Liver (tissue), 9 donors: Measurements from ENCODE around the gene ATAD3C. TPM values are rescaled to one million over a fixed set of nuclear protein-coding genes. Genes with fewer than 3 reads are reported as not detected.

ENCODE experiments used
- DNase-seq: peaks from one replicate; pipeline ENCODE4 v3.0.0-alpha.2; 2017; ENCODE audit warnings: low spot score
- H3K27ac ChIP-seq, 2 donors: one replicate each; pipeline ENCODE4 v1.7.0; 2013; ENCODE audit warnings: inconsistent platforms in 2 of 2, low read length in 2 of 2, control low read depth in 1 of 2, low read depth in 1 of 2, mild to moderate bottlenecking in 1 of 2
- H3K27me3 ChIP-seq, 4 donors: one replicate each; pipeline versions ENCODE4 v1.6.1 to v1.7.0; 2013; ENCODE audit warnings: low read length in 3 of 4, inconsistent platforms in 1 of 4, mild to moderate bottlenecking in 1 of 4, moderate library complexity in 1 of 4; ENCODE audit not compliant: control insufficient read depth in 4 of 4, insufficient read depth in 4 of 4
- H3K36me3 ChIP-seq, 4 donors: one replicate each; pipeline versions ENCODE4 v1.6.1 to v1.7.0; 2013; ENCODE audit warnings: low read length in 3 of 4, mild to moderate bottlenecking in 3 of 4, low read depth in 1 of 4, moderate library complexity in 1 of 4; ENCODE audit not compliant: control insufficient read depth in 4 of 4, insufficient read depth in 3 of 4
- H3K4me1 ChIP-seq, 4 donors: one replicate each; pipeline versions ENCODE4 v1.6.1 to v1.7.0; 2013; ENCODE audit warnings: low read length in 3 of 4, mild to moderate bottlenecking in 3 of 4, moderate library complexity in 1 of 4; ENCODE audit not compliant: control insufficient read depth in 4 of 4, insufficient read depth in 4 of 4
- H3K4me3 ChIP-seq, 3 donors: one replicate each; pipeline versions ENCODE4 v1.6.1 to v1.7.0; 2013; ENCODE audit warnings: low read length in 3 of 3, control low read depth in 1 of 3, low read depth in 1 of 3, mild to moderate bottlenecking in 1 of 3
- H3K9ac ChIP-seq, 2 donors: one replicate each; pipeline ENCODE4 v1.7.0; 2013; ENCODE audit warnings: low read length in 2 of 2, mild to moderate bottlenecking in 2 of 2, moderate library complexity in 2 of 2, control low read depth in 1 of 2, low read depth in 1 of 2
- H3K9me3 ChIP-seq, 4 donors: one replicate each; pipeline versions ENCODE4 v1.6.1 to v1.7.0; 2013; ENCODE audit warnings: low read length in 3 of 4; ENCODE audit not compliant: control insufficient read depth in 4 of 4
- EGR1 ChIP-seq, 2 donors: IDR thresholded peaks; 2 replicates each; pipeline ENCODE4 v1.6.1; 2016 to 2018; ENCODE audit warnings: antibody characterized with exemption in 2 of 2, low read depth in 2 of 2
- FOXA1 ChIP-seq: IDR thresholded peaks from 2 replicates; pipeline ENCODE4 v1.6.1; 2016; ENCODE audit warnings: antibody characterized with exemption
- FOXA2 ChIP-seq: IDR thresholded peaks from 2 replicates; pipeline ENCODE4 v1.6.1; 2016; ENCODE audit warnings: antibody characterized with exemption
- GABPA ChIP-seq, 2 donors: IDR thresholded peaks in 1 of 2; conservative IDR thresholded peaks in 1 of 2; 2 replicates each; pipeline ENCODE4 v1.6.1; 2016; ENCODE audit warnings: antibody characterized with exemption in 2 of 2, mild to moderate bottlenecking in 1 of 2, moderate library complexity in 1 of 2
- HNF4A ChIP-seq, 2 donors: conservative IDR thresholded peaks; 2 replicates each; pipeline ENCODE4 v1.6.1; 2016; ENCODE audit warnings: antibody characterized with exemption in 2 of 2, mild to moderate bottlenecking in 2 of 2
- HNF4G ChIP-seq: IDR thresholded peaks from 2 replicates; pipeline ENCODE4 v1.6.1; 2016; ENCODE audit warnings: antibody characterized with exemption
- JUND ChIP-seq, 2 donors: IDR thresholded peaks; 2 replicates each; pipeline ENCODE4 v1.6.1; 2016; ENCODE audit warnings: antibody characterized with exemption in 2 of 2
- NR2F2 ChIP-seq: IDR thresholded peaks from 2 replicates; pipeline ENCODE4 v1.6.1; 2016; ENCODE audit warnings: antibody characterized with exemption
- RAD21 ChIP-seq, 2 donors: IDR thresholded peaks; 2 replicates each; pipeline ENCODE4 v1.6.1; 2016; ENCODE audit warnings: antibody characterized with exemption in 2 of 2, mild to moderate bottlenecking in 2 of 2
- RXRA ChIP-seq, 2 donors: IDR thresholded peaks; 2 replicates each; pipeline ENCODE4 v1.6.1; 2017 to 2018; ENCODE audit warnings: antibody characterized with exemption in 2 of 2, mild to moderate bottlenecking in 1 of 2
- SP1 ChIP-seq: IDR thresholded peaks from 2 replicates; pipeline ENCODE4 v1.6.1; 2018; ENCODE audit warnings: antibody characterized with exemption, mild to moderate bottlenecking
- TAF1 ChIP-seq: conservative IDR thresholded peaks from 2 replicates; pipeline ENCODE4 v1.6.1; 2016; ENCODE audit warnings: antibody characterized with exemption, mild to moderate bottlenecking
- YY1 ChIP-seq: IDR thresholded peaks from 2 replicates; pipeline ENCODE4 v1.6.1; 2016; ENCODE audit warnings: antibody characterized with exemption, mild to moderate bottlenecking
- WGBS: extraction: QIAGEN DNeasy Blood & Tissue Kit; methylation state at CpG from one replicate; pipeline ENCODE4 v1.1.7; 2013; 5-methylcytosine and 5-hydroxymethylcytosine counted together
- polyA plus RNA-seq, 2 donors: library from polyadenylated mRNA; stranded (reverse) in 1 of 2; unstranded in 1 of 2; fragments of 200-250 nt in 1 of 2; fragments of >200 nt in 1 of 2; fragmentation: Nextera tagmentation in 1 of 2; extraction: Ambion mirVana in 1 of 2; gene quantifications; one replicate each; pipeline versions ENCODE4 v1.2.1 to v1.2.3, GENCODE V29; 2013 to 2015
- total RNA-seq, 2 donors: library from RNA; depleted of rRNA; stranded (reverse); fragments of >200 nt; gene quantifications; one replicate each; pipeline ENCODE4 v1.2.3, GENCODE V29; 2014
- TF ChIP-seq, protein P1 (sequence below): fragments of 150-350 bp; IDR thresholded peaks from 2 replicates; pipeline ENCODE4 v1.5.1; 2017; ENCODE audit warnings: improper control_type of control experiment, low read depth, low read length; ENCODE audit not compliant: missing input control
- TF ChIP-seq, protein P2 (sequence below): IDR thresholded peaks from 2 replicates; pipeline ENCODE4 v1.6.1; 2016; ENCODE audit warnings: antibody characterized with exemption
- TF ChIP-seq, protein P3 (sequence below): IDR thresholded peaks from 2 replicates; pipeline ENCODE4 v1.6.1; 2016; ENCODE audit warnings: antibody characterized with exemption
- TF ChIP-seq, protein P4 (sequence below): IDR thresholded peaks from 2 replicates; pipeline ENCODE4 v1.6.1; 2016; ENCODE audit warnings: antibody characterized with exemption, mild to moderate bottlenecking
- TF ChIP-seq, protein P5 (sequence below): IDR thresholded peaks from 2 replicates; pipeline ENCODE4 v1.6.1; 2016; ENCODE audit warnings: antibody characterized with exemption
- donor health status: healthy.
- donor health status: healthy.
- donor health status: healthy.
- donor health status: healthy.
- donor health status: healthy.

The ATAD3C gene
- total and polyA plus RNA-seq, 4 donors = 0.19 to 4.8 (median 0.88) TPM

DNA sequence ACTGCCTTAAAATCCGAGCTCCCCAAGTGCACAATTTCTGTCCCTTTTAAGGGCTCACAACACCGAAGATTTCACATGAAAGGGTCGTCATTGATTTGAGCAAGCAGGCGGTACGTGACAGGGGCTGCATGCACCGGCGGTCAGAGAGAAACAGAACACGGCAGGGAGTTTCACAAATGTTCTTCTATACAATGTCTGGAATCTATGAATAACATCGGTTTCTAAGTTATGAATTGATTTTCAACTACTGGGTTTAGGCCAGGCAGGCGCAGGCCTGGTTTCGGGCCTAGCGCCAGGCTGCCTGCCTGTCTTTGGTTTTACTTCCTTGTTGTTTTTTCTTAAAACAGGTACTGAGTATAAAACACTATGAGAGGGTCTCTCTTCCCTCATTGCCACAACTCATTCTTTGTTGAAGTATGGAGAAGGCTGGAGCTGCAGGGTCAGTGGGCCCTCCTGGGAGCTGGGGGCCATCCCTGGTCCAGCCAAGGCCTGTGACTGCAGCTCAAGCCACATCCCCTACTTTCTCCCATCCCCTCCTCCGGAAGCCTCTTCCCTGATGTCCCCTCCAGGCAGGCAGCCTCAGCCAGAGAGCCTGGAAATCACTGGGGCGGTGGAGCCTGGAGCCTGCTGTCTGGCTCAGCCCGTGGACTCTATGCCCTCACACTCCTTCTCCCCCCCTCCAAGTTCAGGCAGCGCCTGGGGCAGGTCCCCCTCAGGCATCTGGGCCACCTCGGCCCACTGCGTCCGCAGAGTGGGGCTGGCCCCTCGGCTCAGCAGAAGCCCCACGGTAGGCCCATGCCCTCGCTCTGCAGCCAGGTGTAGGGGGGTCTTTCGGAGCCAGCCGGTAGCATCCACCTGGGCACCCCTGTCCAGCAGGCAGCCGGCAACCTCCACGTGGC, 30.8 kb upstream of the ATAD3C start:
- Histone ChIP-seq H3K27ac (no peak overlapping the region), H3K27me3 (no peaks in the 10 kb centered on the region), H3K36me3 (no peaks in the 10 kb centered on the region), H3K4me3 (no peak overlapping the region), H3K9me3 (no peaks in the 10 kb centered on the region), H3K9ac (no peak overlapping the region), H3K4me1 (peaks cover 0 to 8% (median 3%) of the 10 kb centered on the region in 4 donors)
- no peak for TF ChIP-seq YY1
- TF ChIP-seq, protein P1, sequence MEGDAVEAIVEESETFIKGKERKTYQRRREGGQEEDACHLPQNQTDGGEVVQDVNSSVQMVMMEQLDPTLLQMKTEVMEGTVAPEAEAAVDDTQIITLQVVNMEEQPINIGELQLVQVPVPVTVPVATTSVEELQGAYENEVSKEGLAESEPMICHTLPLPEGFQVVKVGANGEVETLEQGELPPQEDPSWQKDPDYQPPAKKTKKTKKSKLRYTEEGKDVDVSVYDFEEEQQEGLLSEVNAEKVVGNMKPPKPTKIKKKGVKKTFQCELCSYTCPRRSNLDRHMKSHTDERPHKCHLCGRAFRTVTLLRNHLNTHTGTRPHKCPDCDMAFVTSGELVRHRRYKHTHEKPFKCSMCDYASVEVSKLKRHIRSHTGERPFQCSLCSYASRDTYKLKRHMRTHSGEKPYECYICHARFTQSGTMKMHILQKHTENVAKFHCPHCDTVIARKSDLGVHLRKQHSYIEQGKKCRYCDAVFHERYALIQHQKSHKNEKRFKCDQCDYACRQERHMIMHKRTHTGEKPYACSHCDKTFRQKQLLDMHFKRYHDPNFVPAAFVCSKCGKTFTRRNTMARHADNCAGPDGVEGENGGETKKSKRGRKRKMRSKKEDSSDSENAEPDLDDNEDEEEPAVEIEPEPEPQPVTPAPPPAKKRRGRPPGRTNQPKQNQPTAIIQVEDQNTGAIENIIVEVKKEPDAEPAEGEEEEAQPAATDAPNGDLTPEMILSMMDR = no peak
- TF ChIP-seq JUND (IDR thresholded peaks at IDR 0.05) = no peak
- no peak for TF ChIP-seq EGR1 (IDR thresholded peaks at IDR 0.05; ENCODE audit: low read depth in 2 of 2)
- 95% methylated on average over 26 of the region's 26 CpGs for whole genome bisulfite sequencing
- no peak for DNase-seq

GRCh38 chr1:1419363-1419812, 30.1 kb upstream of the ATAD3C start:
- no peaks in the 10 kb centered on the region for H3K9me3 ChIP-seq
- no peaks in the 10 kb centered on the region for H3K27me3 ChIP-seq
- no peak for DNase-seq
- H3K9ac ChIP-seq = no peak overlapping the region
- H3K4me1 ChIP-seq = peaks cover 0 to 8% (median 3%) of the 10 kb centered on the region in 4 donors
- TF ChIP-seq, protein P2, sequence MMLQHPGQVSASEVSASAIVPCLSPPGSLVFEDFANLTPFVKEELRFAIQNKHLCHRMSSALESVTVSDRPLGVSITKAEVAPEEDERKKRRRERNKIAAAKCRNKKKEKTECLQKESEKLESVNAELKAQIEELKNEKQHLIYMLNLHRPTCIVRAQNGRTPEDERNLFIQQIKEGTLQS = no peak
- TF ChIP-seq RAD21 (IDR thresholded peaks at IDR 0.05) (no peak), RXRA (IDR thresholded peaks at IDR 0.05) (no peak), SP1 (no peak), HNF4A (conservative IDR thresholded peaks at IDR 0.05) (no peak), YY1 (no peak), FOXA1 (no peak), EGR1 (IDR thresholded peaks at IDR 0.05; ENCODE audit: low read depth in 2 of 2) (no peak), GABPA (IDR thresholded peaks at IDR 0.05 in 1 of 2, conservative IDR thresholded peaks at IDR 0.05 in 1 of 2) (no peak), TAF1 (no peak), HNF4G (no peak), NR2F2 (no peak), JUND (IDR thresholded peaks at IDR 0.05) (no peak), FOXA2 (no peak)
- TF ChIP-seq, protein P1 = no peak
- TF ChIP-seq, protein P3, sequence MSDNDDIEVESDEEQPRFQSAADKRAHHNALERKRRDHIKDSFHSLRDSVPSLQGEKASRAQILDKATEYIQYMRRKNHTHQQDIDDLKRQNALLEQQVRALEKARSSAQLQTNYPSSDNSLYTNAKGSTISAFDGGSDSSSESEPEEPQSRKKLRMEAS = no peak
- TF ChIP-seq, protein P4, sequence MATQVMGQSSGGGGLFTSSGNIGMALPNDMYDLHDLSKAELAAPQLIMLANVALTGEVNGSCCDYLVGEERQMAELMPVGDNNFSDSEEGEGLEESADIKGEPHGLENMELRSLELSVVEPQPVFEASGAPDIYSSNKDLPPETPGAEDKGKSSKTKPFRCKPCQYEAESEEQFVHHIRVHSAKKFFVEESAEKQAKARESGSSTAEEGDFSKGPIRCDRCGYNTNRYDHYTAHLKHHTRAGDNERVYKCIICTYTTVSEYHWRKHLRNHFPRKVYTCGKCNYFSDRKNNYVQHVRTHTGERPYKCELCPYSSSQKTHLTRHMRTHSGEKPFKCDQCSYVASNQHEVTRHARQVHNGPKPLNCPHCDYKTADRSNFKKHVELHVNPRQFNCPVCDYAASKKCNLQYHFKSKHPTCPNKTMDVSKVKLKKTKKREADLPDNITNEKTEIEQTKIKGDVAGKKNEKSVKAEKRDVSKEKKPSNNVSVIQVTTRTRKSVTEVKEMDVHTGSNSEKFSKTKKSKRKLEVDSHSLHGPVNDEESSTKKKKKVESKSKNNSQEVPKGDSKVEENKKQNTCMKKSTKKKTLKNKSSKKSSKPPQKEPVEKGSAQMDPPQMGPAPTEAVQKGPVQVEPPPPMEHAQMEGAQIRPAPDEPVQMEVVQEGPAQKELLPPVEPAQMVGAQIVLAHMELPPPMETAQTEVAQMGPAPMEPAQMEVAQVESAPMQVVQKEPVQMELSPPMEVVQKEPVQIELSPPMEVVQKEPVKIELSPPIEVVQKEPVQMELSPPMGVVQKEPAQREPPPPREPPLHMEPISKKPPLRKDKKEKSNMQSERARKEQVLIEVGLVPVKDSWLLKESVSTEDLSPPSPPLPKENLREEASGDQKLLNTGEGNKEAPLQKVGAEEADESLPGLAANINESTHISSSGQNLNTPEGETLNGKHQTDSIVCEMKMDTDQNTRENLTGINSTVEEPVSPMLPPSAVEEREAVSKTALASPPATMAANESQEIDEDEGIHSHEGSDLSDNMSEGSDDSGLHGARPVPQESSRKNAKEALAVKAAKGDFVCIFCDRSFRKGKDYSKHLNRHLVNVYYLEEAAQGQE = no peak
- TF ChIP-seq, protein P5, sequence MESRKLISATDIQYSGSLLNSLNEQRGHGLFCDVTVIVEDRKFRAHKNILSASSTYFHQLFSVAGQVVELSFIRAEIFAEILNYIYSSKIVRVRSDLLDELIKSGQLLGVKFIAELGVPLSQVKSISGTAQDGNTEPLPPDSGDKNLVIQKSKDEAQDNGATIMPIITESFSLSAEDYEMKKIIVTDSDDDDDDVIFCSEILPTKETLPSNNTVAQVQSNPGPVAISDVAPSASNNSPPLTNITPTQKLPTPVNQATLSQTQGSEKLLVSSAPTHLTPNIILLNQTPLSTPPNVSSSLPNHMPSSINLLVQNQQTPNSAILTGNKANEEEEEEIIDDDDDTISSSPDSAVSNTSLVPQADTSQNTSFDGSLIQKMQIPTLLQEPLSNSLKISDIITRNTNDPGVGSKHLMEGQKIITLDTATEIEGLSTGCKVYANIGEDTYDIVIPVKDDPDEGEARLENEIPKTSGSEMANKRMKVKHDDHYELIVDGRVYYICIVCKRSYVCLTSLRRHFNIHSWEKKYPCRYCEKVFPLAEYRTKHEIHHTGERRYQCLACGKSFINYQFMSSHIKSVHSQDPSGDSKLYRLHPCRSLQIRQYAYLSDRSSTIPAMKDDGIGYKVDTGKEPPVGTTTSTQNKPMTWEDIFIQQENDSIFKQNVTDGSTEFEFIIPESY = no peak
- H3K4me3 ChIP-seq = no peak overlapping the region
- no peak overlapping the region for H3K27ac ChIP-seq
- 95% methylated on average over 21 of the region's 21 CpGs for WGBS
- no peaks in the 10 kb centered on the region for H3K36me3 ChIP-seq
